Adrenal gland (tissue), 12 donors: ENCODE data around the gene CFAP410. TPM values are rescaled to one million over a fixed set of nuclear protein-coding genes. Genes with fewer than 3 reads are reported as not detected.

Experiments
- DNase-seq, 7 donors: peaks; one replicate each; pipeline ENCODE4 v3.0.0-alpha.2; 2019 to 2020
- H3K27ac ChIP-seq, 5 donors: fragments of 200-600 bp; sonication (generic) in 4 of 5; 1 replicate in 3 of 5; 2 replicates in 2 of 5; pipeline versions ENCODE4 v1.5.1 to v1.8.0; 2016 to 2020; ENCODE audit warnings: mild to moderate bottlenecking in 1 of 5
- H3K27me3 ChIP-seq: fragments of 200-600 bp; 2 replicates; pipeline ENCODE4 v1.8.0; 2021
- H3K36me3 ChIP-seq, 2 donors: fragments of 200-600 bp; replicated peaks in 1 of 2; 1 replicate in 1 of 2; 2 replicates in 1 of 2; pipeline versions ENCODE4 v1.5.1 to v1.8.0; 2018 to 2022
- H3K4me1 ChIP-seq, 2 donors: fragments of 200-600 bp; replicated peaks in 1 of 2; 1 replicate in 1 of 2; 2 replicates in 1 of 2; pipeline versions ENCODE4 v1.5.1 to v1.8.0; 2018 to 2021
- H3K4me3 ChIP-seq, 4 donors: fragments of 200-600 bp; sonication (generic) in 3 of 4; one replicate each; pipeline ENCODE4 v1.5.1; 2016 to 2018
- H3K9me3 ChIP-seq, 3 donors: fragments of 200-600 bp; sonication (generic) in 1 of 3; replicated peaks in 1 of 3; 1 replicate in 2 of 3; 2 replicates in 1 of 3; pipeline versions ENCODE4 v1.5.1 to v1.8.0; 2016 to 2021
- CTCF ChIP-seq, 6 experiments: fragments of 450-650 bp in 4 of 6; fragments of 200-600 bp in 2 of 6; sonication (generic) in 1 of 6; IDR thresholded peaks; 1 replicate in 5 of 6; 2 replicates in 1 of 6; pipeline versions ENCODE4 v1.5.1 to v1.8.0; 2016 to 2021; ENCODE audit warnings: antibody characterized with exemption in 6 of 6, mild to moderate bottlenecking in 2 of 6, moderate library complexity in 1 of 6
- POLR2A ChIP-seq, 2 donors: fragments of 450-650 bp; IDR thresholded peaks; one replicate each; pipeline ENCODE4 v1.6.1; 2017; ENCODE audit warnings: antibody characterized with exemption in 2 of 2, mild to moderate bottlenecking in 2 of 2, moderate library complexity in 1 of 2
- WGBS, 4 donors: extraction: QIAGEN DNeasy Blood & Tissue Kit in 2 of 4; methylation state at CpG; one replicate each; pipeline versions ENCODE4 v1.1.5 to v1.1.7; 2013 to 2017; 5-methylcytosine and 5-hydroxymethylcytosine counted together
- intact Hi-C, 2 donors: fragments of 100-400 bp; cut with DNase I; formaldehyde crosslinking; loops; one replicate each; pipeline versions ENCODE4 v1.14.1 to v1.15.0; 2022 to 2023
- polyA plus RNA-seq, 3 donors: library from polyadenylated mRNA; stranded (reverse); fragments of 200-250 nt in 2 of 3; fragments of 350-450 nt in 1 of 3; fragmentation: Illumina TruSeq in 1 of 3; extraction: RNeasy Lipid Tissue Mini Kit (QIAGEN cat#74804) in 1 of 3; gene quantifications; one replicate each; pipeline ENCODE4 v1.2.3, GENCODE V29; 2013 to 2014
- total RNA-seq, 9 donors: library from RNA; depleted of rRNA in 4 of 9; stranded (reverse); fragments of >200 nt in 4 of 9; fragments of 120-200 nt in 1 of 9; fragmentation: NEBNext Ultra II Directional in 1 of 9; extraction: Animal tissue kit (Norgen Biotek cat#: 25700) in 1 of 9; gene quantifications; one replicate each; pipeline versions ENCODE4 v1.1.0 to v1.2.4, GENCODE V29; 2013 to 2023
- donor health status: healthy with polysubstance abuse.
- donor health status: Bipolar disorder and iron deficiency.
- donor health status: DM: yes; HTN: yes; CAD: no.
- donor health status: DM: no; HTN: no; CAD: no.
- donor health status: DM: no; HTN: no; CAD: no.
- donor health status: DM: yes; HTN: yes; CAD: no.

The CFAP410 gene
- total and polyA plus RNA-seq, 12 donors = 1.4 to 149 (median 37.0) TPM

DNA sequence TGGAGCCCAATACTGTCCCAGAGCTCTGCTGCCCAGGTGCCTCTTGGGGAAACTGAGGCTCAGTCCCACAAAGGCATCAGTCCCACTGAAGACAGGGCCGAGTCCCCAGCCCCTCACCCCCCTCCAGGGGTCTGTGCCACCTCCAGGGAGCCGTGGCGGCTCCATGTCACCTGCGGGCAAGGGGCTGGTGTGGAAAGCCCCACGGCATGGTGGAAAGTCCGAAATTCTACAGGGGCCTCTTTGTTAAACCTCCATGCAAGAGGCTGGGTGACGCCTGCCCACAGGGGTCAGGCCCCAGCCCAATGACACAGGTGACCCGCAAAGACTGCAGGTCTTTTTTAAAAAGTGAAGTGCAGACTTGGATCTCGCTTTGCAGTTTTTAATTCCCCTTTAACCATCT, 56.8 kb downstream of the CFAP410 start:
- intact Hi-C loops = no loop called here
- Histone ChIP-seq H3K27ac (no peak overlapping the region), H3K27me3 (peaks cover 18% of the 10 kb centered on the region), H3K36me3 (no peaks in the 10 kb centered on the region), H3K9me3 (no peaks in the 10 kb centered on the region), H3K4me3 (no peak overlapping the region), H3K4me1 (peaks cover 0 to 6% of the 10 kb centered on the region in 2 donors)
- TF ChIP-seq CTCF (IDR thresholded peaks at IDR 0.05) = no peak
- no peak for TF ChIP-seq POLR2A (IDR thresholded peaks at IDR 0.05)
- WGBS, 4 donors = 78 to 87% (median 86%) methylated on average over 3 to 9 of the region's 9 CpGs
- DNase-seq = no peak

GRCh38 chr21:44281801-44282200, 57.4 kb downstream of the CFAP410 start:
- H3K36me3 ChIP-seq = no peaks in the 10 kb centered on the region
- H3K4me3 ChIP-seq = no peak overlapping the region
- 88 to 100% (median 94%) methylated on average over 3 to 9 of the region's 9 CpGs for WGBS, 4 donors
- intact Hi-C loops = no loop called here
- DNase-seq = no peak
- H3K27ac ChIP-seq = no peak overlapping the region
- TF ChIP-seq POLR2A (IDR thresholded peaks at IDR 0.05) = no peak
- no peak for TF ChIP-seq CTCF (IDR thresholded peaks at IDR 0.05)
- H3K27me3 ChIP-seq = peaks cover 13% of the 10 kb centered on the region
- no peaks in the 10 kb centered on the region for H3K9me3 ChIP-seq
- peaks cover 0 to 6% of the 10 kb centered on the region in 2 donors for H3K4me1 ChIP-seq

GRCh38 chr21:44279354-44280260, 59.6 kb downstream of the CFAP410 start:
- no peaks in the 10 kb centered on the region for H3K27me3 ChIP-seq
- no peaks in the 10 kb centered on the region for H3K36me3 ChIP-seq
- H3K9me3 ChIP-seq = no peaks in the 10 kb centered on the region
- no peak overlapping the region for H3K27ac ChIP-seq
- peak in 1 of 7 donors; percentile 2 for DNase-seq
- intact Hi-C loops = no loop called here
- no peaks in the 10 kb centered on the region for H3K4me1 ChIP-seq
- H3K4me3 ChIP-seq = no peak overlapping the region
- TF ChIP-seq POLR2A (IDR thresholded peaks at IDR 0.05) (no peak), CTCF (IDR thresholded peaks at IDR 0.05) (no peak)
- 84 to 91% (median 88%) methylated on average over 19 of the region's 19 CpGs for WGBS, 4 donors

Other genes with a start within 250 kb of the CFAP410 start
- 10 to 100 TPM in 3 of 9 donors, 1 to 10 TPM in 6; 4.0 to 33.0 (median 5.8) TPM for gene PWP2, start 232.0 kb downstream of the CFAP410 start, total RNA-seq
- gene PWP2, start 232.0 kb downstream of the CFAP410 start, polyA plus RNA-seq = 1 to 10 TPM in 2 of 3 donors, under 1 TPM in 1; 0.09 to 5.7 (median 4.0) TPM
- 100 to 1,000 TPM in 1 of 9 donors, 10 to 100 TPM in 6, 1 to 10 TPM in 2; 4.6 to 172 (median 13.2) TPM for gene GATD3, start 205.7 kb downstream of the CFAP410 start, total RNA-seq
- gene GATD3, start 205.7 kb downstream of the CFAP410 start, polyA plus RNA-seq = 10 to 100 TPM; 10.3 to 13.7 (median 10.9) TPM
- 1 to 10 TPM in 7 of 9 donors, under 1 TPM in 2; 0.11 to 4.0 (median 1.8) TPM for gene ICOSLG, start 98.4 kb downstream of the CFAP410 start, total RNA-seq
- gene ICOSLG, start 98.4 kb downstream of the CFAP410 start, polyA plus RNA-seq = 1 to 10 TPM; 1.1 to 1.8 (median 1.4) TPM
- gene DNMT3L, start 77.5 kb downstream of the CFAP410 start, total RNA-seq = not detected
- not detected for gene DNMT3L, start 77.5 kb downstream of the CFAP410 start, polyA plus RNA-seq
- 1 to 10 TPM in 1 of 9 donors, under 1 TPM in 1, not detected in 7; 0.06 to 1.1 TPM for gene AIRE, start 53.5 kb downstream of the CFAP410 start, total RNA-seq
- gene AIRE, start 53.5 kb downstream of the CFAP410 start, polyA plus RNA-seq = under 1 TPM in 2 of 3 donors, not detected in 1; 0.08 to 0.10 TPM
- gene PFKL, start 39.3 kb downstream of the CFAP410 start, total RNA-seq = 100 to 1,000 TPM in 4 of 9 donors, 10 to 100 TPM in 5; 38.9 to 123 (median 90.3) TPM
- 100 to 1,000 TPM in 1 of 3 donors, 10 to 100 TPM in 2; 16.6 to 123 (median 98.0) TPM for gene PFKL, start 39.3 kb downstream of the CFAP410 start, polyA plus RNA-seq
- gene TRPM2, start 14.2 kb upstream of the CFAP410 start, total RNA-seq = 10 to 100 TPM in 5 of 9 donors, 1 to 10 TPM in 4; 1.9 to 16.0 (median 10.9) TPM
- gene TRPM2, start 14.2 kb upstream of the CFAP410 start, polyA plus RNA-seq = 10 to 100 TPM in 2 of 3 donors, 1 to 10 TPM in 1; 1.5 to 28.3 (median 17.3) TPM
- gene LRRC3, start 116.1 kb upstream of the CFAP410 start, total RNA-seq = 1 to 10 TPM in 7 of 9 donors, under 1 TPM in 2; 0.67 to 3.2 (median 2.3) TPM
- gene LRRC3, start 116.1 kb upstream of the CFAP410 start, polyA plus RNA-seq = 1 to 10 TPM in 2 of 3 donors, under 1 TPM in 1; 0.97 to 1.9 (median 1.0) TPM
- gene KRTAP10-1, start 200.8 kb upstream of the CFAP410 start, total RNA-seq = not detected
- not detected for gene KRTAP10-1, start 200.8 kb upstream of the CFAP410 start, polyA plus RNA-seq
- gene KRTAP10-2, start 212.1 kb upstream of the CFAP410 start, total RNA-seq = not detected
- gene KRTAP10-2, start 212.1 kb upstream of the CFAP410 start, polyA plus RNA-seq = not detected
- not detected for gene KRTAP10-3, start 219.4 kb upstream of the CFAP410 start, total RNA-seq
- not detected for gene KRTAP10-3, start 219.4 kb upstream of the CFAP410 start, polyA plus RNA-seq
- gene KRTAP10-4, start 234.3 kb upstream of the CFAP410 start, total RNA-seq = not detected
- not detected for gene KRTAP10-4, start 234.3 kb upstream of the CFAP410 start, polyA plus RNA-seq
- not detected for gene KRTAP10-5, start 241.2 kb upstream of the CFAP410 start, total RNA-seq
- not detected for gene KRTAP10-5, start 241.2 kb upstream of the CFAP410 start, polyA plus RNA-seq